GM12891 (cell line): ENCODE data around the gene UBAP2L.

Experiments
- DNase-seq: peaks from one replicate; pipeline ENCODE4 v3.0.0; 2011; ENCODE audit warnings: low spot score; ENCODE audit not compliant: insufficient read length
- FAIRE-seq: peaks from 2 replicates; lab custom pipeline; 2011; peaks lifted over from hg19 to GRCh38; lab: Jason Lieb, UNC
- PAX5 ChIP-seq: IDR thresholded peaks from 2 replicates; pipeline ENCODE4 v1.6.1; 2011; ENCODE audit warnings: low read length, moderate library complexity, mild to moderate bottlenecking; ENCODE audit not compliant: insufficient read depth, severe bottlenecking
- POLR2A ChIP-seq: IDR thresholded peaks from 2 replicates; pipeline ENCODE4 v1.6.1; 2011; ENCODE audit warnings: low read depth, low read length, control low read depth
- POLR2AphosphoS5 ChIP-seq: IDR thresholded peaks from 2 replicates; pipeline ENCODE4 v1.6.1; 2011; ENCODE audit warnings: low read depth, low read length, control low read depth
- POU2F2 ChIP-seq: IDR thresholded peaks from 2 replicates; pipeline ENCODE4 v1.6.1; 2011; ENCODE audit warnings: low read depth, mild to moderate bottlenecking, control low read depth, low read length, moderate library complexity
- SPI1 ChIP-seq: IDR thresholded peaks from 2 replicates; pipeline ENCODE4 v1.6.1; 2011; ENCODE audit warnings: low read depth, low read length, control low read depth
- TAF1 ChIP-seq: IDR thresholded peaks from 2 replicates; pipeline ENCODE4 v1.6.1; 2011; ENCODE audit warnings: low read depth, low read length, control low read depth

The UBAP2L gene

GRCh38 chr1:154239491-154239890, 18.7 kb downstream of the UBAP2L start:
- FAIRE-seq (no peak), DNase-seq (no peak)
- TF ChIP-seq TAF1 (no peak), POU2F2 (no peak), POLR2AphosphoS5 (no peak), POLR2A (no peak), SPI1 (no peak), PAX5 (no peak)

GRCh38 chr1:154240294-154240833, 19.6 kb downstream of the UBAP2L start:
- DNase-seq = no peak
- TF ChIP-seq POLR2AphosphoS5 (no peak), POU2F2 (no peak), SPI1 (no peak), POLR2A (no peak), PAX5 (no peak), TAF1 (no peak)
- FAIRE-seq = no peak

- FAIRE-seq = no peak
Observed at GRCh38 chr1:154241703-154242351, 21.1 kb downstream of the UBAP2L start.

GRCh38 chr1:154253671-154254070, 32.9 kb downstream of the UBAP2L start:
- no peak for TF ChIP-seq SPI1
- FAIRE-seq (no peak), DNase-seq (no peak)

More at GRCh38 chr1:154241703-154242351, 21.1 kb downstream of the UBAP2L start:
- no peak for DNase-seq
- no peak for TF ChIP-seq TAF1
- no peak for TF ChIP-seq SPI1

- FAIRE-seq = no peak
- no peak for DNase-seq
- TF ChIP-seq POLR2AphosphoS5 (no peak), POU2F2 (no peak), PAX5 (no peak), POLR2A (no peak), SPI1 (no peak), TAF1 (no peak)
Observed at GRCh38 chr1:154256686-154257085, 35.9 kb downstream of the UBAP2L start.

GRCh38 chr1:154258784-154259183, 38.0 kb downstream of the UBAP2L start:
- DNase-seq (no peak), FAIRE-seq (no peak)
- no peak for TF ChIP-seq SPI1
- TF ChIP-seq POLR2A = no peak
- no peak for TF ChIP-seq POLR2AphosphoS5
- no peak for TF ChIP-seq PAX5
- no peak for TF ChIP-seq POU2F2
- no peak for TF ChIP-seq TAF1

GRCh38 chr1:154260127-154260526, 39.4 kb downstream of the UBAP2L start:
- TF ChIP-seq SPI1 (no peak), TAF1 (no peak), POLR2A (no peak), POU2F2 (no peak), PAX5 (no peak), POLR2AphosphoS5 (no peak)
- DNase-seq = no peak
- no peak for FAIRE-seq

- TF ChIP-seq POLR2A (no peak), POU2F2 (no peak), SPI1 (no peak), TAF1 (no peak), POLR2AphosphoS5 (no peak; the same call in 1 of the 2 replicates), PAX5 (no peak)
- DNase-seq (no peak), FAIRE-seq (no peak)
Observed at GRCh38 chr1:154263465-154264332, 42.9 kb downstream of the UBAP2L start.

- FAIRE-seq (no peak), DNase-seq (no peak)
- TF ChIP-seq SPI1 = no peak
- no peak for TF ChIP-seq POLR2A
Observed at GRCh38 chr1:154264454-154264853, 43.7 kb downstream of the UBAP2L start.

GRCh38 chr1:154265586-154265985, 44.8 kb downstream of the UBAP2L start:
- DNase-seq = no peak
- FAIRE-seq = no peak
- TF ChIP-seq SPI1 (no peak), PAX5 (no peak), POU2F2 (no peak), TAF1 (no peak), POLR2A (no peak), POLR2AphosphoS5 (no peak)
